Activated CD4-positive, CD25-positive, alpha-beta regulatory T cell treated with anti-CD3 and anti-CD28 coated beads, Interleukin-2, amount 50 U/mL, for 16 hours (primary cell): ENCODE measurements around the gene DBX2.
"Not testable (repeated sequence)": the region's sequence is repeated elsewhere in the genome, so short reads cannot be mapped to it uniquely, and the experiment has no call there.

Experiments
- DNase-seq: peaks from one replicate; pipeline ENCODE4 v3.0.0-alpha.2; 2020; ENCODE audit warnings: low read depth, low spot score

Gene DBX2

GRCh38 chr12:45050751-45051571, at the start of gene DBX2:
DBX2 (minus strand) TSS chr12:45051099; CDS start chr12:45050927, 172 bp downstream.
- no peak for DNase-seq

GRCh38 chr12:45098766-45099165, 47.9 kb upstream of the DBX2 start:
- no peak for DNase-seq

GRCh38 chr12:45095417-45095816, 44.5 kb upstream of the DBX2 start:
- not testable (repeated sequence) for DNase-seq

GRCh38 chr12:45093051-45093450, 42.2 kb upstream of the DBX2 start:
- DNase-seq: no peak

- no peak for DNase-seq
Measured at GRCh38 chr12:45089411-45090075, 38.6 kb upstream of the DBX2 start.

- no peak for DNase-seq
Measured at GRCh38 chr12:45088608-45089007, 37.7 kb upstream of the DBX2 start.

GRCh38 chr12:45084248-45084647, 33.3 kb upstream of the DBX2 start:
- DNase-seq: not testable (repeated sequence)

GRCh38 chr12:45077251-45077650, 26.4 kb upstream of the DBX2 start:
- no peak for DNase-seq

GRCh38 chr12:45076417-45077026, 25.6 kb upstream of the DBX2 start:
- DNase-seq: no peak

GRCh38 chr12:45075587-45076282, 24.8 kb upstream of the DBX2 start:
- DNase-seq: no peak

GRCh38 chr12:45065125-45065626, 14.3 kb upstream of the DBX2 start:
- DNase-seq: no peak

GRCh38 chr12:45060976-45061375, 10.1 kb upstream of the DBX2 start:
- no peak for DNase-seq

- DNase-seq: no peak
Measured at GRCh38 chr12:45051572-45052125, 750 bp upstream of the DBX2 start.

- DNase-seq: no peak
Measured at GRCh38 chr12:45049912-45050750, 768 bp downstream of the DBX2 start.

GRCh38 chr12:45042599-45042998, 8.3 kb downstream of the DBX2 start:
- no peak for DNase-seq

- DNase-seq: no peak
Measured at GRCh38 chr12:45040977-45041376, 9.9 kb downstream of the DBX2 start.

- DNase-seq: no peak
Measured at GRCh38 chr12:45039757-45040156, 11.1 kb downstream of the DBX2 start.

GRCh38 chr12:45034861-45035265, 16.0 kb downstream of the DBX2 start:
- DNase-seq: no peak

GRCh38 chr12:45017916-45018315, 33.0 kb downstream of the DBX2 start:
- no peak for DNase-seq

- no peak for DNase-seq
Measured at GRCh38 chr12:45014396-45014795, 36.5 kb downstream of the DBX2 start.

- no peak for DNase-seq
Measured at GRCh38 chr12:45012749-45013148, 38.1 kb downstream of the DBX2 start.
